B cell (primary cell): ENCODE measurements around the gene RNLS.

Experiments used
- EZH2 ChIP-seq: IDR thresholded peaks from 2 replicates; pipeline ENCODE4 v1.6.1; 2012; ENCODE audit warnings: borderline replicate concordance, low read depth, mild to moderate bottlenecking, moderate library complexity, low read length; ENCODE audit not compliant: insufficient read depth, poor library complexity, severe bottlenecking
- TF ChIP-seq, protein P1 (sequence below): fragments of 200-600 bp; IDR thresholded peaks from one replicate; pipeline ENCODE4 v1.8.0; 2022; ENCODE audit warnings: antibody characterized with exemption, mild to moderate bottlenecking

GRCh38 chr10:88311264-88311663 lies 271.9 kb downstream of the RNLS start:
- TF ChIP-seq, protein P1, sequence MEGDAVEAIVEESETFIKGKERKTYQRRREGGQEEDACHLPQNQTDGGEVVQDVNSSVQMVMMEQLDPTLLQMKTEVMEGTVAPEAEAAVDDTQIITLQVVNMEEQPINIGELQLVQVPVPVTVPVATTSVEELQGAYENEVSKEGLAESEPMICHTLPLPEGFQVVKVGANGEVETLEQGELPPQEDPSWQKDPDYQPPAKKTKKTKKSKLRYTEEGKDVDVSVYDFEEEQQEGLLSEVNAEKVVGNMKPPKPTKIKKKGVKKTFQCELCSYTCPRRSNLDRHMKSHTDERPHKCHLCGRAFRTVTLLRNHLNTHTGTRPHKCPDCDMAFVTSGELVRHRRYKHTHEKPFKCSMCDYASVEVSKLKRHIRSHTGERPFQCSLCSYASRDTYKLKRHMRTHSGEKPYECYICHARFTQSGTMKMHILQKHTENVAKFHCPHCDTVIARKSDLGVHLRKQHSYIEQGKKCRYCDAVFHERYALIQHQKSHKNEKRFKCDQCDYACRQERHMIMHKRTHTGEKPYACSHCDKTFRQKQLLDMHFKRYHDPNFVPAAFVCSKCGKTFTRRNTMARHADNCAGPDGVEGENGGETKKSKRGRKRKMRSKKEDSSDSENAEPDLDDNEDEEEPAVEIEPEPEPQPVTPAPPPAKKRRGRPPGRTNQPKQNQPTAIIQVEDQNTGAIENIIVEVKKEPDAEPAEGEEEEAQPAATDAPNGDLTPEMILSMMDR = no peak
- no peak for TF ChIP-seq EZH2
